Measurements from ENCODE around the gene NTRK1. TPM values are rescaled to one million over a fixed set of nuclear protein-coding genes. Genes with fewer than 3 reads are reported as not detected.

NTRK1 gene
- total RNA-seq, 6 donors from 2014 or later: 0.30 to 1.4 (median 1.2) TPM; not detected in 2

- Histone ChIP-seq H3K4me3 (no peak overlapping the region), H3K36me3 (peaks cover 0 to 80% (median 26%) of the 10 kb centered on the region in 4 donors), H3K27ac (no peak overlapping the region), H3K27me3 (no peaks in the 10 kb centered on the region), H3K4me1 (peaks cover 0 to 6% (median 0%) of the 10 kb centered on the region in 4 donors), H3K9me3 (no peaks in the 10 kb centered on the region)
- 80 to 87% methylated on average over 7 to 13 of the region's 13 CpGs for WGBS, 2 donors
- ATAC-seq (ENCODE audit: low FRiP score in 2 of 2) (no peak), DNase-seq (peak in 1 of 2 donors; percentile 54)
- TF ChIP-seq POLR2A (IDR thresholded peaks at IDR 0.05) (no peak), POLR2AphosphoS5 (IDR thresholded peaks at IDR 0.05) (no peak)
These were observed 53.2 kb downstream of the NTRK1 start for GRCh38 chr1:156913809-156914387.

GRCh38 chr1:156914440-156914856, 53.8 kb downstream of the NTRK1 start:
- H3K9me3 ChIP-seq: no peaks in the 10 kb centered on the region
- no peak for ATAC-seq (ENCODE audit: low FRiP score in 2 of 2)
- no peak for DNase-seq
- no peaks in the 10 kb centered on the region for H3K27me3 ChIP-seq
- H3K4me3 ChIP-seq: no peak overlapping the region
- H3K36me3 ChIP-seq: peaks cover 0 to 75% (median 25%) of the 10 kb centered on the region in 4 donors
- WGBS, 2 donors: 88 to 92% methylated on average over 9 of the region's 9 CpGs
- H3K4me1 ChIP-seq: peaks cover 0 to 6% (median 0%) of the 10 kb centered on the region in 4 donors
- H3K27ac ChIP-seq: no peak overlapping the region
- no peak for TF ChIP-seq POLR2A (IDR thresholded peaks at IDR 0.05)
- TF ChIP-seq CTCF (IDR thresholded peaks at IDR 0.05): no peak
- no peak for TF ChIP-seq POLR2AphosphoS5 (IDR thresholded peaks at IDR 0.05)

GRCh38 chr1:156920233-156921052, 59.8 kb downstream of the NTRK1 start, which contains the start of gene LRRC71:
Gene LRRC71 (plus strand): TSS chr1:156920632. CDS start chr1:156920804, 172 bp downstream.
- peak in 1 of 2 donors; percentile 35 for TF ChIP-seq POLR2AphosphoS5 (IDR thresholded peaks at IDR 0.05)
- TF ChIP-seq CTCF (IDR thresholded peaks at IDR 0.05): peak; percentile 84 to 97 (median 93)
- peak in 1 of 4 donors; percentile 17 for TF ChIP-seq POLR2A (IDR thresholded peaks at IDR 0.05)
- TF ChIP-seq EP300 (IDR thresholded peaks at IDR 0.05): no peak
- peak; percentile 89 to 92 for ATAC-seq (ENCODE audit: low FRiP score in 2 of 2)
- peak; percentile 71 to 97 for DNase-seq
- no peak within 1 kb of the TSS for H3K27ac ChIP-seq
- no peaks in the 10 kb centered on the region for H3K9me3 ChIP-seq
- peaks cover 0 to 52% (median 24%) of the 10 kb centered on the region in 4 donors for H3K27me3 ChIP-seq
- H3K4me1 ChIP-seq: peaks cover 11 to 24% (median 22%) of the 10 kb centered on the region in 4 donors
- WGBS, 2 donors: 11 to 14% methylated on average over 27 to 52 of the region's 71 CpGs
- peaks cover 0 to 19% (median under 1%) of the 10 kb centered on the region in 4 donors for H3K36me3 ChIP-seq
- H3K4me3 ChIP-seq: peak within 1 kb of the TSS in 2 of 4 donors; percentile 0 to 33

- WGBS, 2 donors: 65 to 74% methylated on average over 7 of the region's 7 CpGs
- TF ChIP-seq POLR2A (IDR thresholded peaks at IDR 0.05) (no peak), POLR2AphosphoS5 (IDR thresholded peaks at IDR 0.05) (no peak), CTCF (IDR thresholded peaks at IDR 0.05) (no peak), EP300 (IDR thresholded peaks at IDR 0.05) (no peak)
- H3K4me1 ChIP-seq: peaks cover 12 to 28% (median 24%) of the 10 kb centered on the region in 4 donors
- H3K36me3 ChIP-seq: peaks cover 0 to 13% (median 0%) of the 10 kb centered on the region in 4 donors
- no peak for ATAC-seq (ENCODE audit: low FRiP score in 2 of 2)
- no peaks in the 10 kb centered on the region for H3K9me3 ChIP-seq
- H3K27me3 ChIP-seq: peaks cover 0 to 53% (median 24%) of the 10 kb centered on the region in 4 donors
- no peak for DNase-seq
- peak overlapping the region in 1 of 4 donors; percentile 0 for H3K4me3 ChIP-seq
- H3K27ac ChIP-seq: no peak overlapping the region
These were observed 60.4 kb downstream of the NTRK1 start for GRCh38 chr1:156921053-156921529.

All from upper lobe of left lung (tissue), 6 donors.